Sigmoid colon (tissue), 7 donors: ENCODE data around the gene SPOCK1. TPM values are rescaled to one million over a fixed set of nuclear protein-coding genes. Genes with fewer than 3 reads are reported as not detected.
A peak's percentile ranks its signal among the peaks of the same experiment; 100 is the strongest.

Experiments used
- DNase-seq: peaks from one replicate; pipeline ENCODE4 v3.0.0-alpha.2; 2019
- H3K27ac ChIP-seq, 4 donors: fragments of 200-600 bp; sonication (generic); one replicate each; pipeline ENCODE4 v1.5.1; 2016 to 2019; ENCODE audit warnings: mild to moderate bottlenecking in 1 of 4
- H3K27me3 ChIP-seq, 3 donors: fragments of 200-600 bp; sonication (generic); one replicate each; pipeline ENCODE4 v1.5.1; 2019; ENCODE audit warnings: mild to moderate bottlenecking in 1 of 3
- H3K36me3 ChIP-seq, 4 donors: fragments of 200-600 bp; sonication (generic); one replicate each; pipeline ENCODE4 v1.5.1; 2016 to 2019
- H3K4me1 ChIP-seq, 4 donors: fragments of 200-600 bp; sonication (generic); one replicate each; pipeline ENCODE4 v1.5.1; 2017 to 2019
- H3K4me3 ChIP-seq, 4 donors: fragments of 200-600 bp; sonication (generic); one replicate each; pipeline ENCODE4 v1.5.1; 2017 to 2019; ENCODE audit warnings: mild to moderate bottlenecking in 2 of 4, moderate library complexity in 1 of 4
- H3K9me3 ChIP-seq, 4 donors: fragments of 200-600 bp in 3 of 4; sonication (generic) in 3 of 4; one replicate each; pipeline versions ENCODE4 v1.5.1 to v1.6.1; 2013 to 2019
- CTCF ChIP-seq, 4 experiments: fragments of 450-650 bp in 3 of 4; fragments of 200-600 bp in 1 of 4; IDR thresholded peaks; one replicate each; pipeline ENCODE4 v1.5.1; 2016 to 2019; ENCODE audit warnings: antibody characterized with exemption in 4 of 4, mild to moderate bottlenecking in 3 of 4, moderate library complexity in 2 of 4
- EP300 ChIP-seq, 4 donors: sonication (generic); formaldehyde crosslinking; IDR thresholded peaks; one replicate each; pipeline ENCODE4 v1.6.1; 2017; ENCODE audit warnings: antibody characterized with exemption in 4 of 4
- POLR2A ChIP-seq, 2 donors: fragments of 450-650 bp; IDR thresholded peaks; one replicate each; pipeline ENCODE4 v1.6.1; 2016; ENCODE audit warnings: antibody characterized with exemption in 2 of 2, mild to moderate bottlenecking in 2 of 2, moderate library complexity in 2 of 2
- POLR2AphosphoS5 ChIP-seq, 4 donors: sonication (generic); formaldehyde crosslinking; IDR thresholded peaks; one replicate each; pipeline ENCODE4 v1.6.1; 2017; ENCODE audit warnings: antibody characterized with exemption in 4 of 4
- WGBS, 2 donors: extraction: QIAGEN DNeasy Blood & Tissue Kit; methylation state at CpG; one replicate each; pipeline ENCODE4 v1.1.7; 2013; 5-methylcytosine and 5-hydroxymethylcytosine counted together
- intact Hi-C: fragments of 100-400 bp; cut with DNase I; formaldehyde crosslinking; loops from one replicate; pipeline ENCODE4 v1.15.1; 2023
- polyA plus RNA-seq, 3 donors: library from polyadenylated mRNA; stranded (reverse); fragments of 200-250 nt; gene quantifications; one replicate each; pipeline ENCODE4 v1.2.3, GENCODE V29; 2013
- total RNA-seq, 4 donors: library from RNA; depleted of rRNA; stranded (reverse); fragments of >200 nt; gene quantifications; one replicate each; pipeline ENCODE4 v1.1.0, GENCODE V29; 2016
- donor health status: healthy with polysubstance abuse.
- donor health status: Bipolar disorder and iron deficiency.
- donor health status: healthy.

The SPOCK1 gene
- total and polyA plus RNA-seq, 7 donors = 2.4 to 104 (median 33.4) TPM

GRCh38 chr5:137148159-137148558 is 351.0 kb downstream of the SPOCK1 start:
- H3K4me3 ChIP-seq = no peak overlapping the region
- DNase-seq = no peak
- 50 to 61% methylated on average over 1 of the region's 1 CpG for WGBS, 2 donors

GRCh38 chr5:137147346-137147745 is 351.8 kb downstream of the SPOCK1 start:
- DNase-seq = no peak
- WGBS, 2 donors = 67 to 79% methylated on average over 5 of the region's 5 CpGs
- TF ChIP-seq POLR2A (IDR thresholded peaks at IDR 0.05) (no peak), EP300 (IDR thresholded peaks at IDR 0.05) (no peak), CTCF (IDR thresholded peaks at IDR 0.05) (no peak), POLR2AphosphoS5 (IDR thresholded peaks at IDR 0.05) (no peak)
- H3K9me3 ChIP-seq = peaks cover 0 to 2% (median 0%) of the 10 kb centered on the region in 4 donors
- H3K27me3 ChIP-seq = no peaks in the 10 kb centered on the region
- intact Hi-C loops = no loop called here
- H3K4me1 ChIP-seq = peaks cover 0 to 20% (median 10%) of the 10 kb centered on the region in 4 donors
- H3K4me3 ChIP-seq = no peak overlapping the region
- no peak overlapping the region for H3K27ac ChIP-seq
- no peaks in the 10 kb centered on the region for H3K36me3 ChIP-seq

More at GRCh38 chr5:137148159-137148558, 351.0 kb downstream of the SPOCK1 start:
- H3K27ac ChIP-seq = no peak overlapping the region
- no peak for TF ChIP-seq CTCF (IDR thresholded peaks at IDR 0.05)
- TF ChIP-seq POLR2A (IDR thresholded peaks at IDR 0.05) = no peak
- H3K27me3 ChIP-seq = no peaks in the 10 kb centered on the region
- no peaks in the 10 kb centered on the region for H3K36me3 ChIP-seq
- H3K9me3 ChIP-seq = peaks cover 0 to 2% (median 0%) of the 10 kb centered on the region in 4 donors
- intact Hi-C loops = no loop called here
- H3K4me1 ChIP-seq = peaks cover 0 to 11% (median 2%) of the 10 kb centered on the region in 4 donors

- peak in 1 of 4 donors; percentile 42 for TF ChIP-seq POLR2AphosphoS5 (IDR thresholded peaks at IDR 0.05)
- no peak for TF ChIP-seq EP300 (IDR thresholded peaks at IDR 0.05)
- Histone ChIP-seq H3K27ac (peak overlapping the region in 2 of 4 donors; percentile 32 to 64), H3K9me3 (peaks cover 0 to 2% (median 0%) of the 10 kb centered on the region in 4 donors), H3K27me3 (no peaks in the 10 kb centered on the region), H3K4me3 (no peak overlapping the region), H3K4me1 (peaks cover 0 to 29% (median 18%) of the 10 kb centered on the region in 4 donors), H3K36me3 (no peaks in the 10 kb centered on the region)
- 19 to 36% methylated on average over 8 of the region's 8 CpGs for WGBS, 2 donors
- peak; percentile 73 for DNase-seq
- intact Hi-C loops = no loop called here
Measured at GRCh38 chr5:137146402-137146890, 352.7 kb downstream of the SPOCK1 start.

GRCh38 chr5:137145721-137146120 is 353.4 kb downstream of the SPOCK1 start:
- peaks cover 0 to 2% (median 0%) of the 10 kb centered on the region in 4 donors for H3K9me3 ChIP-seq
- DNase-seq = no peak
- intact Hi-C loops = no loop called here
- H3K27me3 ChIP-seq = no peaks in the 10 kb centered on the region
- peaks cover 0 to 32% (median 18%) of the 10 kb centered on the region in 4 donors for H3K4me1 ChIP-seq
- no peaks in the 10 kb centered on the region for H3K36me3 ChIP-seq
- 59 to 72% methylated on average over 2 of the region's 2 CpGs for WGBS, 2 donors
- no peak for TF ChIP-seq POLR2AphosphoS5 (IDR thresholded peaks at IDR 0.05)
- no peak for TF ChIP-seq CTCF (IDR thresholded peaks at IDR 0.05)
- H3K4me3 ChIP-seq = no peak overlapping the region
- peak overlapping the region in 2 of 4 donors; percentile 21 to 64 for H3K27ac ChIP-seq

GRCh38 chr5:137144656-137145055 is 354.5 kb downstream of the SPOCK1 start:
- no peak for DNase-seq
- intact Hi-C loops = no loop called here
- Histone ChIP-seq H3K4me1 (peaks cover 0 to 32% (median 18%) of the 10 kb centered on the region in 4 donors), H3K27me3 (no peaks in the 10 kb centered on the region), H3K27ac (no peak overlapping the region), H3K4me3 (no peak overlapping the region), H3K36me3 (no peaks in the 10 kb centered on the region), H3K9me3 (no peaks in the 10 kb centered on the region)
- WGBS, 2 donors = 72 to 75% methylated on average over 4 of the region's 4 CpGs
- no peak for TF ChIP-seq CTCF (IDR thresholded peaks at IDR 0.05)
- no peak for TF ChIP-seq POLR2A (IDR thresholded peaks at IDR 0.05)
- TF ChIP-seq POLR2AphosphoS5 (IDR thresholded peaks at IDR 0.05) = no peak
- no peak for TF ChIP-seq EP300 (IDR thresholded peaks at IDR 0.05)
